HepG2 (cell line): Measurements from ENCODE around the gene RNF150. TPM values are rescaled to one million over a fixed set of nuclear protein-coding genes. Genes with fewer than 3 reads are reported as not detected.

Experiments used
- ATAC-seq: fragments of 200-7000 bp; cut with Tn5 transposase; 3 replicates; pipeline ENCODE4 v1.9.1; 2020; ENCODE audit warnings: mild to moderate bottlenecking, moderate library complexity
- BruUV-seq: library from RNA; stranded (reverse); fragments of 400-500 nt; replicated peaks from 2 replicates; lab custom pipeline; 2021; lab: Mats Ljungman, UMichigan
- CTCF ChIA-PET: fragments of 300-600 bp; formaldehyde crosslinking; extraction: SDS; loops from one replicate; lab custom pipeline; 2021; ENCODE audit warnings: low total read pairs, inconsistent platforms, low intra/inter-chr PET ratio; lab: Yijun Ruan, JAX
- POLR2A ChIA-PET: fragments of 350-600 bp; sonication (Branson Sonifier 250); formaldehyde crosslinking; loops from one replicate; lab custom pipeline; 2020; ENCODE audit warnings: antibody characterized with exemption, inconsistent platforms; lab: Yijun Ruan, JAX
- DNase-seq: peaks from one replicate; pipeline ENCODE4 v3.0.0-alpha.2; 2015; ENCODE audit warnings: low spot score
- FAIRE-seq: peaks from 3 replicates; lab custom pipeline; 2011; peaks lifted over from hg19 to GRCh38; lab: Jason Lieb, UNC
- H2AFZ ChIP-seq: one replicate; pipeline ENCODE4 v1.6.1; 2011; ENCODE audit warnings: low read length, inconsistent platforms
- H3K27ac ChIP-seq: fragments of 300-600 bp; 3 replicates; pipeline ENCODE4 v1.8.0; 2011; ENCODE audit warnings: mixed run types, mild to moderate bottlenecking, mixed read lengths, low read length, inconsistent platforms; ENCODE audit not compliant: insufficient read depth; ENCODE audit errors: extremely low read length
- H3K27me3 ChIP-seq, 2 experiments: fragments of 200-600 bp in 1 of 2; 2 replicates in 1 of 2; 3 replicates in 1 of 2; pipeline versions ENCODE4 v1.6.0 to v1.8.0; 2011; ENCODE audit warnings: low read length in 2 of 2, mild to moderate bottlenecking in 2 of 2, moderate library complexity in 2 of 2, inconsistent platforms in 1 of 2; ENCODE audit not compliant: insufficient read depth in 2 of 2, control insufficient read depth in 1 of 2
- H3K36me3 ChIP-seq, 2 experiments: fragments of 200-600 bp in 1 of 2; replicated peaks in 1 of 2; 2 replicates in 1 of 2; 3 replicates in 1 of 2; pipeline versions ENCODE4 v1.5.1 to v1.8.0; 2011; ENCODE audit warnings: low read length in 2 of 2, inconsistent platforms in 1 of 2; ENCODE audit not compliant: insufficient read depth in 2 of 2, control insufficient read depth in 1 of 2
- H3K4me1 ChIP-seq: 2 replicates; pipeline ENCODE4 v1.5.1; 2012; ENCODE audit warnings: low read length, inconsistent platforms; ENCODE audit not compliant: insufficient read depth
- H3K4me2 ChIP-seq: 2 replicates; pipeline ENCODE4 v1.6.0; 2011; ENCODE audit warnings: low read depth, low read length, inconsistent platforms
- H3K4me3 ChIP-seq, 3 experiments: fragments of 200-600 bp in 1 of 3; sonication (generic), shearing (Covaris generic) in 1 of 3; replicated peaks in 1 of 3; 2 replicates each; pipeline ENCODE4 v1.5.1; 2011 to 2016; ENCODE audit warnings: low read length in 3 of 3, inconsistent platforms in 2 of 3, low read depth in 2 of 3, mild to moderate bottlenecking in 2 of 3, control low read depth in 1 of 3, mixed read lengths in 1 of 3; ENCODE audit not compliant: insufficient read depth in 1 of 3
- H3K79me2 ChIP-seq: one replicate; pipeline ENCODE4 v1.6.1; 2011; ENCODE audit warnings: low read length, inconsistent platforms; ENCODE audit not compliant: insufficient read depth
- H3K9ac ChIP-seq: 2 replicates; pipeline ENCODE4 v1.6.0; 2011; ENCODE audit warnings: mild to moderate bottlenecking, low read depth, low read length, inconsistent platforms; ENCODE audit not compliant: insufficient read depth
- H3K9me3 ChIP-seq: 2 replicates; pipeline ENCODE4 v1.5.1; 2012; ENCODE audit warnings: mild to moderate bottlenecking, low read length
- H4K20me1 ChIP-seq: 2 replicates; pipeline ENCODE4 v1.6.0; 2011; ENCODE audit warnings: inconsistent platforms, mild to moderate bottlenecking, low read length, moderate library complexity; ENCODE audit not compliant: insufficient read depth
- CEBPB ChIP-seq: IDR thresholded peaks from 2 replicates; pipeline ENCODE4 v1.6.1; 2011; ENCODE audit warnings: low read depth, low read length, improper control_type of control experiment, borderline replicate concordance
- EP300 ChIP-seq, 3 experiments: sonication (generic) in 1 of 3; formaldehyde crosslinking in 1 of 3; IDR thresholded peaks; 2 replicates each; pipeline versions ENCODE4 v1.5.1 to v1.6.1; 2011 to 2020; ENCODE audit warnings: low read depth in 2 of 3, low read length in 2 of 3, borderline replicate concordance in 1 of 3, improper control_type of control experiment in 1 of 3, mild to moderate bottlenecking in 1 of 3, missing genetic modification reagents in 1 of 3, moderate library complexity in 1 of 3
- EZH2 ChIP-seq: conservative IDR thresholded peaks from 2 replicates; pipeline ENCODE4 v1.6.1; 2012; ENCODE audit warnings: mild to moderate bottlenecking, low read depth, low read length, moderate library complexity
- NR2F6 ChIP-seq, 2 experiments: IDR thresholded peaks; 2 replicates each; pipeline ENCODE4 v1.6.1; 2016; ENCODE audit warnings: antibody characterized with exemption in 1 of 2, mild to moderate bottlenecking in 1 of 2
- PHF5A ChIP-seq: IDR thresholded peaks from one replicate; pipeline ENCODE4 v1.6.1; 2018; ENCODE audit warnings: low read depth, missing genetic modification reagents; ENCODE audit not compliant: unreplicated experiment
- TEAD3 ChIP-seq: optimal IDR thresholded peaks from 2 replicates; pipeline ENCODE3; 2016; ENCODE audit warnings: borderline replicate concordance
- ZBTB42 ChIP-seq: sonication (generic); formaldehyde crosslinking; IDR thresholded peaks from 2 replicates; pipeline ENCODE4 v1.5.0; 2020; ENCODE audit warnings: mild to moderate bottlenecking, missing genetic modification reagents
- ZFP90 ChIP-seq: sonication (generic); formaldehyde crosslinking; IDR thresholded peaks from 2 replicates; pipeline ENCODE4 v1.8.0; 2022; ENCODE audit warnings: missing genetic modification reagents, mild to moderate bottlenecking, inconsistent platforms, borderline replicate concordance
- ZFYVE20 ChIP-seq: sonication (generic); formaldehyde crosslinking; IDR thresholded peaks from 2 replicates; pipeline ENCODE4 v1.8.0; 2023; ENCODE audit warnings: low read depth, mild to moderate bottlenecking, moderate library complexity, missing genetic modification reagents, borderline replicate concordance
- ZNF230 ChIP-seq: sonication (generic); formaldehyde crosslinking; IDR thresholded peaks from 2 replicates; pipeline ENCODE4 v1.4.0; 2020; ENCODE audit warnings: mild to moderate bottlenecking, missing genetic modification reagents
- ZNF530 ChIP-seq: sonication (generic); formaldehyde crosslinking; IDR thresholded peaks from 2 replicates; pipeline ENCODE4 v1.5.0; 2020; ENCODE audit warnings: low read depth, mild to moderate bottlenecking, missing genetic modification reagents
- ZNF570 ChIP-seq: sonication (generic); formaldehyde crosslinking; IDR thresholded peaks from 2 replicates; pipeline ENCODE4 v1.4.0; 2020; ENCODE audit warnings: mild to moderate bottlenecking, missing genetic modification reagents, borderline replicate concordance
- ZNF768 ChIP-seq: sonication (generic); formaldehyde crosslinking; IDR thresholded peaks from 2 replicates; pipeline ENCODE4 v1.4.0; 2020; ENCODE audit warnings: missing genetic modification reagents
- ZNF773 ChIP-seq: sonication (generic); formaldehyde crosslinking; IDR thresholded peaks from 2 replicates; pipeline ENCODE4 v1.4.0; 2020; ENCODE audit warnings: missing genetic modification reagents, borderline replicate concordance
- ZSCAN20 ChIP-seq: sonication (generic); formaldehyde crosslinking; IDR thresholded peaks from 2 replicates; pipeline ENCODE4 v1.4.0; 2020; ENCODE audit warnings: missing genetic modification reagents, mild to moderate bottlenecking, borderline replicate concordance
- WGBS: methylation state at CpG from one replicate; pipeline ENCODE4 v1.1.6; 2017; ENCODE audit warnings: low lambda C conversion rate; 5-methylcytosine and 5-hydroxymethylcytosine counted together
- in situ Hi-C: cut with HindIII; loops from 2 replicates; pipeline ENCODE4 v1.10.0; 2017; ENCODE audit warnings: low pct_unique_long_range_greater_than_20kb; ENCODE audit not compliant: extremely low pct_ligation_motif_present
- intact Hi-C: fragments of 100-400 bp; cut with micrococcal nuclease; formaldehyde crosslinking; loops from one replicate; pipeline ENCODE4 v1.10.0; 2022; ENCODE audit not compliant: unreplicated experiment
- polyA plus RNA-seq, 8 experiments: library from polyadenylated mRNA; depleted of rRNA in 3 of 8; stranded (reverse) in 7 of 8; unstranded in 1 of 8; fragments of >200 nt; fragmentation: Illumina TruSeq in 4 of 8; extraction: Trizol in 4 of 8; gene quantifications; 2 replicates each; pipeline versions ENCODE4 v1.2.1 to v1.2.3, GENCODE V29; 2011 to 2016; ENCODE audit warnings: low read depth in 4 of 8, missing spikeins in 1 of 8, mixed read lengths in 1 of 8; ENCODE audit not compliant: insufficient read depth in 1 of 8
- total RNA-seq, 5 experiments: library from RNA; depleted of rRNA; stranded (reverse); fragments of >200 nt; fragmentation: Illumina TruSeq; extraction: Trizol; gene quantifications; 2 replicates each; pipeline ENCODE4 v1.2.3, GENCODE V29; 2016; ENCODE audit warnings: low read depth in 1 of 5

RNF150 gene
- total and polyA plus RNA-seq, 2 of the 13 experiments (the other 11 are each of a cell fraction or from before 2014, with no cell fraction given), result 0.02 to 0.03 TPM

GRCh38 chr4:140925417-140925816, 207.9 kb downstream of the RNF150 start:
- intact Hi-C loops (no loop called here), in situ Hi-C loops (no loop called here)
- H3K4me2 ChIP-seq, result no peak overlapping the region
- DNase-seq (no peak), FAIRE-seq (no peak), ATAC-seq (no peak)
- no peak overlapping the region for H2AFZ ChIP-seq
- H3K4me3 ChIP-seq, result no peak overlapping the region
- no peaks in the 10 kb centered on the region for H3K36me3 ChIP-seq
- BruUV-seq, result no TSS peak
- no peaks in the 10 kb centered on the region for H4K20me1 ChIP-seq
- peaks cover under 1% of the 10 kb centered on the region; the same call in 1 of the 2 replicates for H3K4me1 ChIP-seq
- no peaks in the 10 kb centered on the region for H3K79me2 ChIP-seq
- ChIA-PET POLR2A (no interaction called here), CTCF (no interaction called here)
- no peak overlapping the region for H3K9ac ChIP-seq
- no peak for TF ChIP-seq EZH2
- TF ChIP-seq CEBPB, result 0 out of 2 replicates have a peak, but pooled peaks have one; percentile 48
- H3K27me3 ChIP-seq, result no peaks in the 10 kb centered on the region; a peak in 1 of 5 replicates
- WGBS, result 43% methylated on average over 1 of the region's 6 CpGs
- H3K27ac ChIP-seq, result no peak overlapping the region
- H3K9me3 ChIP-seq, result no peaks in the 10 kb centered on the region

- H3K79me2 ChIP-seq, result no peaks in the 10 kb centered on the region
- POLR2A ChIA-PET, result no interaction called here
- no peaks in the 10 kb centered on the region; a peak in 1 of 5 replicates for H3K27me3 ChIP-seq
- no peak overlapping the region for H2AFZ ChIP-seq
- FAIRE-seq, result no peak
- no peak overlapping the region for H3K4me3 ChIP-seq
- H3K4me2 ChIP-seq, result no peak overlapping the region
- CTCF ChIA-PET, result no interaction called here
- no peaks in the 10 kb centered on the region for H3K36me3 ChIP-seq
- no peak overlapping the region for H3K9ac ChIP-seq
- H4K20me1 ChIP-seq, result no peaks in the 10 kb centered on the region
- 0% methylated on average over 3 of the region's 3 CpGs for WGBS
- no TSS peak for BruUV-seq
- no peaks in the 10 kb centered on the region for H3K4me1 ChIP-seq
- TF ChIP-seq ZNF530 (CRISPR knock-in tag), result no peak
- TF ChIP-seq NR2F6 (IDR thresholded peaks at IDR 0.05), result no peak
- no peak for TF ChIP-seq NR2F6 (CRISPR knock-in tag; IDR thresholded peaks at IDR 0.05)
- TF ChIP-seq EP300 (IDR thresholded peaks at IDR 0.05; ENCODE audit: low read depth in 2 of 2, low read length in 2 of 2), result no peak
- TF ChIP-seq EP300 (CRISPR knock-in tag; IDR thresholded peaks at IDR 0.05; ENCODE audit: borderline replicate concordance), result no peak
- TF ChIP-seq ZNF570 (CRISPR knock-in tag), result no peak
- TF ChIP-seq ZSCAN20 (CRISPR knock-in tag), result no peak
- no peak for TF ChIP-seq ZFP90 (CRISPR knock-in tag)
- no peak for TF ChIP-seq ZNF773 (CRISPR knock-in tag)
- TF ChIP-seq ZBTB42 (CRISPR knock-in tag), result no peak
- TF ChIP-seq ZNF768 (CRISPR knock-in tag), result no peak
- TF ChIP-seq ZFYVE20 (CRISPR knock-in tag), result no peak
- TF ChIP-seq ZNF230 (CRISPR knock-in tag), result no peak
- TF ChIP-seq PHF5A (CRISPR knock-in tag), result no peak
- no peak for TF ChIP-seq TEAD3 (CRISPR knock-in tag)
- intact Hi-C loops (no loop called here), in situ Hi-C loops (no loop called here)
- DNase-seq, result no peak
- no peak overlapping the region for H3K27ac ChIP-seq
- no peaks in the 10 kb centered on the region for H3K9me3 ChIP-seq
- ATAC-seq, result no peak
Observed at GRCh38 chr4:140924761-140925392, 208.4 kb downstream of the RNF150 start.
